GM12873 (cell line): ENCODE measurements around the gene DLG3.

ENCODE experiments used
- TF ChIP-seq, protein P1 (sequence below): IDR thresholded peaks from 2 replicates; pipeline ENCODE4 v1.5.1; 2012; ENCODE audit warnings: low read depth, mild to moderate bottlenecking, moderate library complexity, low read length, control low read depth; ENCODE audit not compliant: insufficient read depth; ENCODE audit errors: missing control alignments

The DLG3 gene

GRCh38 chrX:70468709-70469108, 24.1 kb downstream of the DLG3 start:
- TF ChIP-seq, protein P1, sequence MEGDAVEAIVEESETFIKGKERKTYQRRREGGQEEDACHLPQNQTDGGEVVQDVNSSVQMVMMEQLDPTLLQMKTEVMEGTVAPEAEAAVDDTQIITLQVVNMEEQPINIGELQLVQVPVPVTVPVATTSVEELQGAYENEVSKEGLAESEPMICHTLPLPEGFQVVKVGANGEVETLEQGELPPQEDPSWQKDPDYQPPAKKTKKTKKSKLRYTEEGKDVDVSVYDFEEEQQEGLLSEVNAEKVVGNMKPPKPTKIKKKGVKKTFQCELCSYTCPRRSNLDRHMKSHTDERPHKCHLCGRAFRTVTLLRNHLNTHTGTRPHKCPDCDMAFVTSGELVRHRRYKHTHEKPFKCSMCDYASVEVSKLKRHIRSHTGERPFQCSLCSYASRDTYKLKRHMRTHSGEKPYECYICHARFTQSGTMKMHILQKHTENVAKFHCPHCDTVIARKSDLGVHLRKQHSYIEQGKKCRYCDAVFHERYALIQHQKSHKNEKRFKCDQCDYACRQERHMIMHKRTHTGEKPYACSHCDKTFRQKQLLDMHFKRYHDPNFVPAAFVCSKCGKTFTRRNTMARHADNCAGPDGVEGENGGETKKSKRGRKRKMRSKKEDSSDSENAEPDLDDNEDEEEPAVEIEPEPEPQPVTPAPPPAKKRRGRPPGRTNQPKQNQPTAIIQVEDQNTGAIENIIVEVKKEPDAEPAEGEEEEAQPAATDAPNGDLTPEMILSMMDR, result no peak

GRCh38 chrX:70470850-70471289, 26.2 kb downstream of the DLG3 start:
- TF ChIP-seq, protein P1, result no peak

- TF ChIP-seq, protein P1, result no peak
Measured at GRCh38 chrX:70476166-70476933, 31.7 kb downstream of the DLG3 start.

DNA sequence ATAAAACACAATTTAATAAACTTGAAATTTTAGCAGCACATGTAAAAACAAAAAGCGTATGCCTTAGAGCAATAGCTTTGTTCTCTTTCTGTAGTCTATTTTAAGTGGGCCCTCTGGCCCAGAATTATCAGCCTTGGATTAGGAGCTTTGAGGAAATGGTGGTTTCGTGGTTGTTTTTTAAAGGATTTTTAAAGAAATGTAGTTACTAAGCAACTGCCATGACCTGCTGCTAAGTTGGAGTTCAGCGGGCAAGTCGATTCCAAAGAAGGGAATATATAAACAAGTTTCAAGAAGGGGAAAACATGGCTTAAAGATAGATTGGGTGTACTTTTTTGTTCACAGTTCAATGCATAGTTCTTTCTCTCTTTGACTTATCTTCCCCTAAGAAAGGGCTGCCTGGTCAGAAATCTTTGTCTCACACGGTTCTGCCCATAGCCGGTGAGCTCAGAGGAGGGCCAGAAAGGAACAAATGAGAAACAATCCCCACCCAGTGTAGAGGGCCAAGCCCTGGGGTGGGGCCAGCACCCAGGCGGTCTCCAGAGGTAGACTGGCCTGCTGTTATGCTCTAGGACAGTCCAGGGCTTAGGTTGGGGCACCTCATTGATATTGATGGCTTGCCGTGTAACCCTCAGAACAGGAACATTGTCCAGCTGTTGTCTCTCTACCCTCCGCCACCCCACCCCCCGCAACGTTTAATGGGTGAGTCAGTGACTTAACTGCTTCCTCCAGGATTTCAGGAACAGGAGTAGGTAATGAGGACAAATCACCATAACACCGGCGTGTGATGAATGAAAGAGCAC, 32.5 kb downstream of the DLG3 start:
- TF ChIP-seq, protein P1, result no peak

GRCh38 chrX:70477734-70478075, 33.1 kb downstream of the DLG3 start:
- TF ChIP-seq, protein P1, result no peak

GRCh38 chrX:70478526-70479245, 34.1 kb downstream of the DLG3 start:
- TF ChIP-seq, protein P1, result no peak
